B cell (primary cell): ENCODE results near the gene ADAP1. TPM values are rescaled to one million over a fixed set of nuclear protein-coding genes. Genes with fewer than 3 reads are reported as not detected.

ENCODE experiments used
- ATAC-seq: fragments of 200-7000 bp; cut with Tn5 transposase; one replicate; pipeline ENCODE4 v1.10.0; 2021; ENCODE audit warnings: low read depth, mild to moderate bottlenecking, moderate number of reproducible peaks, moderate library complexity
- CTCF ChIA-PET: fragments of 350-600 bp; sonication (Branson Sonifier 250); formaldehyde crosslinking; loops from one replicate; lab custom pipeline; 2021; ENCODE audit warnings: antibody characterized with exemption, inconsistent platforms; lab: Charles Lee
- POLR2A ChIA-PET: fragments of 350-600 bp; sonication (Branson Sonifier 250); formaldehyde crosslinking; loops from one replicate; lab custom pipeline; 2021; ENCODE audit warnings: antibody characterized with exemption; lab: Charles Lee
- DNase-seq: peaks from one replicate; pipeline ENCODE4 v3.0.0; 2013
- H2AFZ ChIP-seq: 2 replicates; pipeline ENCODE4 v1.6.1; 2012; ENCODE audit warnings: mild to moderate bottlenecking, low read depth, low read length; ENCODE audit not compliant: insufficient read depth, poor library complexity, severe bottlenecking
- H3K27ac ChIP-seq, 2 donors: 1 replicate in 1 of 2; 2 replicates in 1 of 2; pipeline ENCODE4 v1.5.1; 2012 to 2013; ENCODE audit warnings: low read length in 2 of 2, mild to moderate bottlenecking in 2 of 2, moderate library complexity in 1 of 2
- H3K27me3 ChIP-seq, 4 experiments: fragments of 200-600 bp in 1 of 4; sonication (generic) in 1 of 4; replicated peaks in 1 of 4; 1 replicate in 2 of 4; 2 replicates in 2 of 4; pipeline versions ENCODE4 v1.6.1 to v1.7.0; 2013 to 2016; ENCODE audit warnings: low read length in 3 of 4, mild to moderate bottlenecking in 2 of 4, mixed read lengths in 1 of 4, moderate library complexity in 1 of 4; ENCODE audit not compliant: insufficient read depth in 4 of 4, control insufficient read depth in 3 of 4; ENCODE audit errors: control extremely low read depth in 1 of 4
- H3K36me3 ChIP-seq, 2 experiments: replicated peaks in 1 of 2; 1 replicate in 1 of 2; 2 replicates in 1 of 2; pipeline versions ENCODE4 v1.6.1 to v1.7.1; 2013; ENCODE audit warnings: low read length in 1 of 2; ENCODE audit not compliant: insufficient read depth in 2 of 2, control insufficient read depth in 1 of 2; ENCODE audit errors: control extremely low read depth in 1 of 2, extremely low read depth in 1 of 2
- H3K4me1 ChIP-seq, 2 donors: fragments of 200-600 bp in 1 of 2; sonication (generic) in 1 of 2; 1 replicate in 1 of 2; 2 replicates in 1 of 2; pipeline versions ENCODE4 v1.5.1 to v1.6.1; 2013 to 2017; ENCODE audit warnings: low read length in 2 of 2; ENCODE audit not compliant: control insufficient read depth in 2 of 2, insufficient read depth in 2 of 2
- H3K4me2 ChIP-seq: replicated peaks from 2 replicates; pipeline ENCODE3; 2012; ENCODE audit warnings: mild to moderate bottlenecking, low read depth, low read length; ENCODE audit not compliant: poor library complexity, severe bottlenecking
- H3K4me3 ChIP-seq, 5 experiments: fragments of 200-600 bp in 1 of 5; sonication (generic) in 1 of 5; 1 replicate in 3 of 5; 2 replicates in 2 of 5; pipeline versions ENCODE4 v1.5.1 to v1.7.0; 2011 to 2016; ENCODE audit warnings: low read length in 4 of 5, mild to moderate bottlenecking in 4 of 5, low read depth in 2 of 5, control low read depth in 1 of 5, moderate library complexity in 1 of 5; ENCODE audit not compliant: insufficient read depth in 1 of 5; ENCODE audit errors: control extremely low read depth in 1 of 5, extremely low read depth in 1 of 5
- H3K79me2 ChIP-seq: fragments of 200-600 bp; sonication (generic); one replicate; pipeline ENCODE4 v1.6.0; 2016; ENCODE audit warnings: low read length; ENCODE audit not compliant: control insufficient read depth, insufficient read depth
- H3K9ac ChIP-seq: fragments of 200-600 bp; sonication (generic); 2 replicates; pipeline ENCODE4 v1.6.1; 2017; ENCODE audit warnings: mild to moderate bottlenecking, low read length, moderate library complexity
- H3K9me3 ChIP-seq, 3 donors: one replicate each; pipeline versions ENCODE4 v1.6.1 to v1.7.1; 2013; ENCODE audit warnings: low read length in 2 of 3; ENCODE audit not compliant: control insufficient read depth in 2 of 3, insufficient read depth in 1 of 3; ENCODE audit errors: control extremely low read depth in 1 of 3
- H4K20me1 ChIP-seq: 2 replicates; pipeline ENCODE4 v1.6.0; 2012; ENCODE audit warnings: mild to moderate bottlenecking, low read length; ENCODE audit not compliant: insufficient read depth, control insufficient read depth, poor library complexity, severe bottlenecking
- H3K27ac Mint-ChIP-seq: one replicate; pipeline ENCODE4 v1.8.0; 2021; ENCODE audit warnings: mixed read lengths
- H3K27me3 Mint-ChIP-seq: one replicate; pipeline ENCODE4 v1.8.0; 2021; ENCODE audit warnings: mixed read lengths
- H3K4me1 Mint-ChIP-seq: one replicate; pipeline ENCODE4 v1.8.0; 2021; ENCODE audit warnings: mixed read lengths
- H3K4me3 Mint-ChIP-seq: one replicate; pipeline ENCODE4 v1.8.0; 2021; ENCODE audit warnings: mixed read lengths
- H3K9me3 Mint-ChIP-seq: one replicate; pipeline ENCODE4 v1.8.0; 2022; ENCODE audit warnings: mixed read lengths; ENCODE audit not compliant: insufficient read depth
- CTCF ChIP-seq: fragments of 200-600 bp; IDR thresholded peaks from one replicate; pipeline ENCODE4 v1.8.0; 2022; ENCODE audit warnings: antibody characterized with exemption, mild to moderate bottlenecking
- EZH2 ChIP-seq: IDR thresholded peaks from 2 replicates; pipeline ENCODE4 v1.6.1; 2012; ENCODE audit warnings: borderline replicate concordance, low read depth, mild to moderate bottlenecking, moderate library complexity, low read length; ENCODE audit not compliant: insufficient read depth, poor library complexity, severe bottlenecking
- WGBS: methylation state at CpG from one replicate; pipeline ENCODE4 v1.1.5; 2013; ENCODE audit warnings: missing lambda C conversion rate; ENCODE audit not compliant: insufficient coverage; 5-methylcytosine and 5-hydroxymethylcytosine counted together
- intact Hi-C: fragments of 100-400 bp; cut with micrococcal nuclease; formaldehyde crosslinking; loops from one replicate; pipeline ENCODE4 v1.10.0; 2022
- polyA plus RNA-seq: library from polyadenylated mRNA; depleted of rRNA; stranded (reverse); fragments of >200 nt; gene quantifications from 2 replicates; pipeline ENCODE4 v1.2.3, GENCODE V29; 2012
- total RNA-seq, 2 donors: library from RNA; stranded (reverse); fragments of 120-200 nt in 1 of 2; gene quantifications; 1 replicate in 1 of 2; 2 replicates in 1 of 2; pipeline versions ENCODE4 v1.2.3 to v1.2.4, GENCODE V29; 2013 to 2022

Gene ADAP1
- total and polyA plus RNA-seq, 2 donors (not counting 1 experiment from before 2014, with no cell fraction given): 10.8 to 12.9 TPM

DNA sequence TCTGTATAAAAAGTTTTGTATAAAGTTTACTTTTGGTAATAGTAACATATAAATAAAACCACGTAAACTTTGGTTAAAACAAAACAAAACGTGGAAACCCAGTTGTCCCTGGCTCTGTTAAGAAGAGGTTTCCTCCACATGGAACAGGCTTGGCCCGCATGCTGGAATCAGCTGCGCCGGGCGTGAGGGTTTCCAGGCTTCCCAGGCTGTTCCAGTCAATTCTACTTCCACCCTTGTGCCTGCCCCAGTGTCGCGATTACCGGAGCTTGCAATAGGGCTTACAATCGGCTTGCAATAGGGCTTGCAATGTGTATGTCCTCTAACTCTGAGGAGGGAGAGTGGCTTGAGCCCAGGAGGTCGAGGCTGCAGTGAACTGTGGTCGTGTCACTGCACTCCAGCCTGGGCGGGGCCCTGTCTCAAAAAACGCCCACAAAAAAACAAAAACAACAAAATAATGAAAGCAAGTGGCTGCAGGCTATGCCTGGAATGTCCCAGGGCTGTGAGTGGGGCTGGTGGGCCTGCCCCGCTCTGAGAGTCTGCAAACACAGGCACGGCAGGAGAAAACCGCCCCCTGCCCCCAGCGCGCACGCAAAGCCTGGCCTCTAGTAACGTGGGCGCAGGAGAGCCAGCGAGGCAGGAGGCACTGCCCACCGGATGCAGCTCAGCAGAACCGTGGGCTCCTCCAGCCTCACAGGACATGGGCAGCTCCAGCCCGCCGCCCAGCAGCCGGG lies 44.8 kb upstream of the ADAP1 start:
- Histone ChIP-seq H3K27ac (no peak overlapping the region), H3K9ac (no peak overlapping the region), H3K9me3 (no peaks in the 10 kb centered on the region), H3K4me3 (no peak overlapping the region), H3K36me3 (peaks cover 0 to 11% of the 10 kb centered on the region in 2 experiments), H3K4me1 (peaks cover 5 to 20% of the 10 kb centered on the region in 2 donors), H2AFZ (no peak overlapping the region), H3K27me3 (no peaks in the 10 kb centered on the region), H3K4me2 (no peak overlapping the region), H4K20me1 (peaks cover 6% of the 10 kb centered on the region), H3K79me2 (no peaks in the 10 kb centered on the region)
- ATAC-seq (no peak), DNase-seq (no peak)
- TF ChIP-seq EZH2 (no peak), CTCF (no peak)
- H3K27me3 Mint-ChIP-seq: no peaks in the 10 kb centered on the region
- peaks cover 29% of the 10 kb centered on the region for H3K4me1 Mint-ChIP-seq
- no peak overlapping the region for H3K4me3 Mint-ChIP-seq
- H3K9me3 Mint-ChIP-seq: no peaks in the 10 kb centered on the region
- peak overlapping the region; percentile 59 for H3K27ac Mint-ChIP-seq
- POLR2A ChIA-PET: interaction anchor here (1.3 to 2.4 kb wide), 3 partner anchors 19 to 61 kb away, joined by 4 to 7 read pairs (median 4); no protein-coding TSS in a partner anchor
- intact Hi-C loops: no loop called here
- CTCF ChIA-PET: interaction anchor here (0.6 to 10.9 kb wide), 4 partner anchors 45 to 177 kb away, joined by 3 to 496 read pairs (median 4); partner anchors contain the start of gene GPR146
- 92% methylated on average over 22 of the region's 28 CpGs for WGBS
